Thoracic aorta (tissue), 2 donors: Measurements from ENCODE around the gene GPC6. TPM values are rescaled to one million over a fixed set of nuclear protein-coding genes. Genes with fewer than 3 reads are reported as not detected.

ENCODE experiments used
- ATAC-seq: fragments of 150-250 bp; one replicate; pipeline ENCODE4 v1.8.0; 2017; ENCODE audit warnings: low read depth; ENCODE audit not compliant: insufficient number of reproducible peaks, low FRiP score
- DNase-seq: peaks from one replicate; pipeline ENCODE4 v3.0.0-alpha.2; 2020; ENCODE audit warnings: low spot score
- H3K27ac ChIP-seq, 2 donors: fragments of 200-600 bp; sonication (generic); 1 replicate in 1 of 2; 2 replicates in 1 of 2; pipeline ENCODE4 v1.5.1; 2016; ENCODE audit warnings: mild to moderate bottlenecking in 2 of 2, moderate library complexity in 2 of 2
- H3K27me3 ChIP-seq: fragments of 200-600 bp; sonication (generic); replicated peaks from 2 replicates; pipeline ENCODE4 v1.6.0; 2016; ENCODE audit warnings: mild to moderate bottlenecking; ENCODE audit not compliant: insufficient read depth
- H3K36me3 ChIP-seq: fragments of 200-600 bp; sonication (generic); one replicate; pipeline ENCODE4 v1.5.1; 2016
- H3K4me1 ChIP-seq, 2 donors: fragments of 200-600 bp; sonication (generic); 1 replicate in 1 of 2; 2 replicates in 1 of 2; pipeline versions ENCODE4 v1.5.1 to v1.6.0; 2016; ENCODE audit warnings: low read depth in 2 of 2, mild to moderate bottlenecking in 1 of 2; ENCODE audit not compliant: control insufficient read depth in 1 of 2
- H3K4me3 ChIP-seq: fragments of 200-600 bp; sonication (generic); 2 replicates; pipeline ENCODE4 v1.5.1; 2016; ENCODE audit warnings: mild to moderate bottlenecking
- H3K9me3 ChIP-seq: fragments of 200-600 bp; sonication (generic); 2 replicates; pipeline ENCODE4 v1.5.1; 2016
- total RNA-seq, 2 donors: library from RNA; depleted of rRNA; stranded (reverse); fragments of >200 nt; gene quantifications; one replicate each; pipeline versions ENCODE4 v1.1.0 to v1.2.3, GENCODE V29; 2016
- TF ChIP-seq, protein P1 (sequence below): fragments of 200-600 bp; sonication (generic); IDR thresholded peaks from one replicate; pipeline ENCODE4 v1.5.1; 2019; ENCODE audit warnings: antibody characterized with exemption

The GPC6 gene
- total RNA-seq, 2 donors from 2014 or later, result 34.9 to 56.4 TPM

GRCh38 chr13:93959796-93960533, 733.4 kb downstream of the GPC6 start:
- TF ChIP-seq, protein P1, sequence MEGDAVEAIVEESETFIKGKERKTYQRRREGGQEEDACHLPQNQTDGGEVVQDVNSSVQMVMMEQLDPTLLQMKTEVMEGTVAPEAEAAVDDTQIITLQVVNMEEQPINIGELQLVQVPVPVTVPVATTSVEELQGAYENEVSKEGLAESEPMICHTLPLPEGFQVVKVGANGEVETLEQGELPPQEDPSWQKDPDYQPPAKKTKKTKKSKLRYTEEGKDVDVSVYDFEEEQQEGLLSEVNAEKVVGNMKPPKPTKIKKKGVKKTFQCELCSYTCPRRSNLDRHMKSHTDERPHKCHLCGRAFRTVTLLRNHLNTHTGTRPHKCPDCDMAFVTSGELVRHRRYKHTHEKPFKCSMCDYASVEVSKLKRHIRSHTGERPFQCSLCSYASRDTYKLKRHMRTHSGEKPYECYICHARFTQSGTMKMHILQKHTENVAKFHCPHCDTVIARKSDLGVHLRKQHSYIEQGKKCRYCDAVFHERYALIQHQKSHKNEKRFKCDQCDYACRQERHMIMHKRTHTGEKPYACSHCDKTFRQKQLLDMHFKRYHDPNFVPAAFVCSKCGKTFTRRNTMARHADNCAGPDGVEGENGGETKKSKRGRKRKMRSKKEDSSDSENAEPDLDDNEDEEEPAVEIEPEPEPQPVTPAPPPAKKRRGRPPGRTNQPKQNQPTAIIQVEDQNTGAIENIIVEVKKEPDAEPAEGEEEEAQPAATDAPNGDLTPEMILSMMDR, result no peak
- ATAC-seq, result no peak
- DNase-seq, result no peak
- no peaks in the 10 kb centered on the region for H3K9me3 ChIP-seq
- H3K36me3 ChIP-seq, result no peaks in the 10 kb centered on the region
- H3K4me1 ChIP-seq, result peaks cover 6 to 11% of the 10 kb centered on the region in 2 donors
- H3K27ac ChIP-seq, result no peak overlapping the region
- H3K4me3 ChIP-seq, result no peak overlapping the region
- H3K27me3 ChIP-seq, result no peaks in the 10 kb centered on the region

DNA sequence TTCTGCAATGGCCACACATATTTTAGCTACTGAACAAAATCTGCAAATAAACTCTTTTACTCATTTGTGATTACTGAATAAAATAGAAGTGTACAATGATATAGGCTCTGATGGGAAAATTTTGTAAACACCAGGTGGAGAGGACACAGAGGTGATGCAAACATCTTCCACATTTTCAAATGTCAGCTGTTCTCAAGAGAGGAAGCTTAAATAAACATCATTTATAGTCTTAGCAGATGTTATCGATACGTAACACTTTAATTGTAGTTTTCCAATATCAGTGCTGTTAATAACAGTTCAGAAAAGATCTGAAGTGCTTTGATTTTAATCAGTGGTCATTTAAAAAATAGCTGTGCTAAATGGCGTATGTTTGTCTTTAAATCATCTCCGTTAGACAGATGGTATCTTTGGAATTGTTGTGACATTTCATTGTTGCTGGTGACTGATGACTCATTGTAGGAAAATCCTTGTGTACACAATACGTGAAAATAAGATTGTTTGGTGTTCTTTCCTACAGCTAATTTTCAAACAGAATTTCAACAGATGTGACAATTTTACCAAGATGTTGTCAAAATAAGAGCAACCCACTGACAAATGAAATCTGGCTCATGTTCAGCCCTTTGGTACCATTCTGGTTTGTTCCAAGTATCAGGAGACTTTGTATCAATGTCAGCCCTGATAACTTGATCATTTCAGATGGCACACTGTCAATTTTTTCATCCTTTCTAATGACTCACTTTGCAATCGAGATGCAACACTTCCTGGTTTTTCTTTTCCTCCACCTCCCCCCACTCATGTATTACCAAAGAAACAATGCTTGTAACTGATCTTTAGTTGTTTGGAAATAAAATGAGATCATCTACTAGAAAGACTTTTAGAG, 736.9 kb downstream of the GPC6 start:
- ATAC-seq, result no peak
- no peaks in the 10 kb centered on the region for H3K4me1 ChIP-seq
- H3K27ac ChIP-seq, result no peak overlapping the region
- DNase-seq, result no peak
- TF ChIP-seq, protein P1, result no peak
- no peak overlapping the region for H3K4me3 ChIP-seq
- H3K27me3 ChIP-seq, result no peaks in the 10 kb centered on the region
- no peaks in the 10 kb centered on the region for H3K9me3 ChIP-seq
- no peaks in the 10 kb centered on the region for H3K36me3 ChIP-seq

GRCh38 chr13:93964146-93964512, 737.5 kb downstream of the GPC6 start:
- Histone ChIP-seq H3K27me3 (no peaks in the 10 kb centered on the region), H3K4me1 (no peaks in the 10 kb centered on the region), H3K9me3 (no peaks in the 10 kb centered on the region), H3K27ac (no peak overlapping the region), H3K36me3 (no peaks in the 10 kb centered on the region), H3K4me3 (no peak overlapping the region)
- DNase-seq (no peak), ATAC-seq (no peak)
- TF ChIP-seq, protein P1, result no peak

- Histone ChIP-seq H3K27me3 (no peaks in the 10 kb centered on the region), H3K9me3 (no peaks in the 10 kb centered on the region), H3K27ac (no peak overlapping the region), H3K36me3 (no peaks in the 10 kb centered on the region), H3K4me1 (no peaks in the 10 kb centered on the region), H3K4me3 (no peak overlapping the region)
- DNase-seq (no peak), ATAC-seq (no peak)
- TF ChIP-seq, protein P1, result no peak
Measured at GRCh38 chr13:93965587-93965986, 739.0 kb downstream of the GPC6 start.

- ATAC-seq, result no peak
Measured at GRCh38 chr13:93966267-93966936, 739.8 kb downstream of the GPC6 start.

More at GRCh38 chr13:93966267-93966936, 739.8 kb downstream of the GPC6 start:
- TF ChIP-seq, protein P1, result no peak
- Histone ChIP-seq H3K36me3 (no peaks in the 10 kb centered on the region), H3K27me3 (no peaks in the 10 kb centered on the region), H3K4me3 (no peak overlapping the region), H3K27ac (no peak overlapping the region), H3K4me1 (no peaks in the 10 kb centered on the region), H3K9me3 (no peaks in the 10 kb centered on the region)
- DNase-seq, result no peak
